ENCODE measurements around the gene CLCNKA.

DNA sequence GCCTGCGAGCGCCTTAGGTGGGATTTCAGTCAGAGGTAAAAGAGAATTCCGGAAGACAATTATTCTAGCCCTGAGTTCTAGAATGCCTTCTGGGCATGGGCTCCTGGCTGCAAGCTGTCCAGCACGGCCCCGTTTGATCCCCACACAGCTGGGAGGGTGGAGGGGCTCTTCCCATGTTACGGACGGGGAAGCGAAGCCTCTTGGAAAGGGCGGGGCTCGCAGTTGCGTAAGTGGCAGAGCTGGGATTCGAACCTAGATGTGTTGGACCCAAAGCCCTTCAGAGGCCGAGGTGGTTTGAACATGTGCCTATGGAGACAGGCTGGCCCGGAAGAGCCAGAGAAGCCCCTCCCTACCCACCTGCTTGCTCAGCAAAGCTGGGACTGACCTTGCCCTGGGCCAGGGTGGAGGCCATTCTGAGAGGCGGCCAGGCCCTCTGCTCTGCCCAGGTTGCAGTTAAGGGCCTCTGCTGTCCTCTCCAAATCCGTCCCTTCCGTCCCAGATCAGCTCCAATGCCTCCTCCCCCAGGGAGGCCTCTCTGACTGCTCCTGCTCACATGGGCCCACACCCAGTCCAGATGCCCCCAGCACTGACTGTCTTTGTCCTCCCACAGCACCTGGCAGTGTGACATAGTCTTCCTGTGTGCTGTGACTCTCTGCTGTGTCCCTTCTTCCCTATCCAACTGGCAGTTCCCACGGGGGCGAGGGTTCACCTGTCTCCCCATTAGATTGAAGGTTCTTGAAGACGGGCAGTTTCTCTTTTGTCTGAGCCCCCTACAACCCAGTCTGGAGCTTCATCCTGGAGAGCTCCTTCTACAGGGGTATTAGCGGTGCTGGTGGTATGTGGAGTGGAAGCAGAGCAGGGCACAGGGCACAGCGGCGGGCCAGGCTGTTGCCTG, 2.8 kb upstream of the CLCNKA start:
- TF ChIP-seq, protein P1, sequence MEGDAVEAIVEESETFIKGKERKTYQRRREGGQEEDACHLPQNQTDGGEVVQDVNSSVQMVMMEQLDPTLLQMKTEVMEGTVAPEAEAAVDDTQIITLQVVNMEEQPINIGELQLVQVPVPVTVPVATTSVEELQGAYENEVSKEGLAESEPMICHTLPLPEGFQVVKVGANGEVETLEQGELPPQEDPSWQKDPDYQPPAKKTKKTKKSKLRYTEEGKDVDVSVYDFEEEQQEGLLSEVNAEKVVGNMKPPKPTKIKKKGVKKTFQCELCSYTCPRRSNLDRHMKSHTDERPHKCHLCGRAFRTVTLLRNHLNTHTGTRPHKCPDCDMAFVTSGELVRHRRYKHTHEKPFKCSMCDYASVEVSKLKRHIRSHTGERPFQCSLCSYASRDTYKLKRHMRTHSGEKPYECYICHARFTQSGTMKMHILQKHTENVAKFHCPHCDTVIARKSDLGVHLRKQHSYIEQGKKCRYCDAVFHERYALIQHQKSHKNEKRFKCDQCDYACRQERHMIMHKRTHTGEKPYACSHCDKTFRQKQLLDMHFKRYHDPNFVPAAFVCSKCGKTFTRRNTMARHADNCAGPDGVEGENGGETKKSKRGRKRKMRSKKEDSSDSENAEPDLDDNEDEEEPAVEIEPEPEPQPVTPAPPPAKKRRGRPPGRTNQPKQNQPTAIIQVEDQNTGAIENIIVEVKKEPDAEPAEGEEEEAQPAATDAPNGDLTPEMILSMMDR (conservative IDR thresholded peaks at IDR 0.05), result no peak
- no peak for TF ChIP-seq ZFX (IDR thresholded peaks at IDR 0.05)

Data from C4-2B (cell line).